A673 (cell line): ENCODE measurements around the gene NCBP3.

ENCODE experiments used
- CTCF ChIP-seq: fragments of 300-800, 200-600 bp; sonication (generic); conservative IDR thresholded peaks from 2 replicates; pipeline ENCODE4 v1.5.1; 2017; ENCODE audit warnings: low read depth, mild to moderate bottlenecking, antibody characterized with exemption, low read length, moderate library complexity, mixed read lengths
- EZH2 ChIP-seq: fragments of 200-600 bp; sonication (generic); IDR thresholded peaks from 2 replicates; pipeline ENCODE4 v1.6.1; 2017; ENCODE audit warnings: borderline replicate concordance, low read depth, mild to moderate bottlenecking, mixed read lengths, antibody characterized with exemption, low read length; ENCODE audit not compliant: poor library complexity, severe bottlenecking

DNA sequence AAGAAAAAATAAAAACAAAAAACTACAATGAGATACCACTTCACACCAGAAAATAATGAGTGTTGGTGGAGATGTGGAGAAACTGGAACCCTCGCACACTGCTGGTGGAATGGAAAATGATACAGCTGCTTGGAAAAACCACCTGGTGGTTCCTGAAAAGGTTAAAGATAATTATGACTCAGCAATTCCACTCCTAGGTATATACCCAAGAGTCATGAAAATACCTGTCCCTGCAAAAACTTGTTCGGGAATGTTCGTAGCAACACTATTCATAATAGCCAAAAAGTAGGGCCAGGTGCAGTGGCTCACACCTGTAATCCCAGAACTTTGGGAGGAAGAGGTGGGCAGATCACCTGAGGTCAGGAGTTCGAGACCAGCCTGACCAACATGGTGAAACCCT is 36.9 kb downstream of the NCBP3 start:
- TF ChIP-seq CTCF = no peak
- TF ChIP-seq EZH2 = no peak
